ENCODE measurements around the gene CD22. TPM values are rescaled to one million over a fixed set of nuclear protein-coding genes. Genes with fewer than 3 reads are reported as not detected.

The CD22 gene
- total and polyA plus RNA-seq, 10 of the 15 experiments (the other 5 are each of a cell fraction or from before 2014, with no cell fraction given), result 23.0 to 344 (median 181) TPM

- Histone ChIP-seq H3K9me3 (replicated peaks; ENCODE audit: control insufficient read depth, insufficient read depth, low read length) (peaks cover 2% of the 10 kb centered on the region; the same call in 2 of the 3 replicates), H4K20me1 (ENCODE audit: control insufficient read depth, insufficient read depth) (no peaks in the 10 kb centered on the region), H2AFZ (ENCODE audit: control insufficient read depth, low read depth, low read length) (no peak overlapping the region), H3K4me2 (ENCODE audit: control insufficient read depth, insufficient read depth) (no peak overlapping the region), H3K9ac (ENCODE audit: control insufficient read depth, insufficient read depth, low read length) (no peak overlapping the region), H3K27me3 (replicated peaks in 1 of 2; ENCODE audit: control insufficient read depth in 2 of 2, insufficient read depth in 2 of 2, low read length in 1 of 2) (no peaks in the 10 kb centered on the region), H3K4me1 (ENCODE audit: control insufficient read depth, insufficient read depth, low read length) (peaks cover 32% of the 10 kb centered on the region), H3K27ac (ENCODE audit: control insufficient read depth, insufficient read depth) (no peak overlapping the region), H3K79me2 (ENCODE audit: control insufficient read depth, insufficient read depth, low read length) (no peaks in the 10 kb centered on the region), H3K36me3 (ENCODE audit: control insufficient read depth in 2 of 2, insufficient read depth in 2 of 2, low read length in 1 of 2) (no peaks in the 10 kb centered on the region), H3K4me3 (no peak overlapping the region)
- ATAC-seq (no peak), DNase-seq (ENCODE audit: low read depth, low spot score) (no peak), FAIRE-seq (no peak)
- ChIA-PET SMC1A (ENCODE audit: uncharacterized antibody, unreplicated experiment) (interaction anchor here (3.3 to 11.0 kb wide), 2 partner anchors 13 to 26 kb away, joined by 19 to 122 read pairs; partner anchors contain the start of gene FFAR1), CTCF (interaction anchor here (2.3 to 4.7 kb wide), 2 partner anchors 10 to 180 kb away, joined by 8 to 35 read pairs; partner anchors contain the start of gene CD22), RAD21 (ENCODE audit: unreplicated experiment) (interaction anchor here (4.5 kb wide), 1 partner anchor 11 kb away, joined by 54 read pairs; the partner anchor contains the start of gene CD22), POLR2A (interaction anchor here (1.0 to 3.3 kb wide), 3 partner anchors 9 to 97 kb away, joined by 3 to 33 read pairs (median 3); partner anchors contain the start of gene CD22)
- TF ChIP-seq ZNF274 (IDR thresholded peaks at IDR 0.05; ENCODE audit: insufficient read depth, insufficient read length) (no peak), KAT2A (conservative IDR thresholded peaks at IDR 0.05; ENCODE audit: control insufficient read depth, low read depth, low read length) (no peak), FOXM1 (IDR thresholded peaks at IDR 0.05; ENCODE audit: low read depth, low read length) (no peak), ZBED1 (IDR thresholded peaks at IDR 0.05; ENCODE audit: borderline replicate concordance) (no peak), ELK1 (IDR thresholded peaks at IDR 0.05; ENCODE audit: low read depth, low read length) (no peak)
- TF ChIP-seq, protein P1, sequence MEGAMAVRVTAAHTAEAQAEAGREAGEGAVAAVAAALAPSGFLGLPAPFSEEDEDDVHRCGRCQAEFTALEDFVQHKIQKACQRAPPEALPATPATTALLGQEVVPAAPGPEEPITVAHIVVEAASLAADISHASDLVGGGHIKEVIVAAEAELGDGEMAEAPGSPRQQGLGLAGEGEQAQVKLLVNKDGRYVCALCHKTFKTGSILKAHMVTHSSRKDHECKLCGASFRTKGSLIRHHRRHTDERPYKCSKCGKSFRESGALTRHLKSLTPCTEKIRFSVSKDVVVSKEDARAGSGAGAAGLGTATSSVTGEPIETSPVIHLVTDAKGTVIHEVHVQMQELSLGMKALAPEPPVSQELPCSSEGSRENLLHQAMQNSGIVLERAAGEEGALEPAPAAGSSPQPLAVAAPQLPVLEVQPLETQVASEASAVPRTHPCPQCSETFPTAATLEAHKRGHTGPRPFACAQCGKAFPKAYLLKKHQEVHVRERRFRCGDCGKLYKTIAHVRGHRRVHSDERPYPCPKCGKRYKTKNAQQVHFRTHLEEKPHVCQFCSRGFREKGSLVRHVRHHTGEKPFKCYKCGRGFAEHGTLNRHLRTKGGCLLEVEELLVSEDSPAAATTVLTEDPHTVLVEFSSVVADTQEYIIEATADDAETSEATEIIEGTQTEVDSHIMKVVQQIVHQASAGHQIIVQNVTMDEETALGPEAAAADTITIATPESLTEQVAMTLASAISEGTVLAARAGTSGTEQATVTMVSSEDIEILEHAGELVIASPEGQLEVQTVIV (IDR thresholded peaks at IDR 0.05; ENCODE audit: borderline replicate concordance, partially characterized antibody), result no peak
- intact Hi-C loops (cut with micrococcal nuclease; ENCODE audit: unreplicated experiment) (no loop called here), in situ Hi-C loops (cut with MboI) (no loop called here)
- 70% methylated on average over 2 of the region's 2 CpGs for WGBS (ENCODE audit: insufficient coverage, insufficient replicate concordance, low lambda C conversion rate, missing lambda C conversion rate)
- BruUV-seq (replicated peaks), result no TSS peak
These were observed 7.7 kb upstream of the CD22 start for GRCh38 chr19:35321291-35321690.
